ENCODE measurements around the gene ZNF407. TPM values are rescaled to one million over a fixed set of nuclear protein-coding genes. Genes with fewer than 3 reads are reported as not detected.
"Not testable (repeated sequence)": the region's sequence is repeated elsewhere in the genome, so short reads cannot be mapped to it uniquely, and the experiment has no call there.

ZNF407 gene
- polyA plus RNA-seq, 5 donors, result 9.0 to 11.3 (median 10.2) TPM

DNA sequence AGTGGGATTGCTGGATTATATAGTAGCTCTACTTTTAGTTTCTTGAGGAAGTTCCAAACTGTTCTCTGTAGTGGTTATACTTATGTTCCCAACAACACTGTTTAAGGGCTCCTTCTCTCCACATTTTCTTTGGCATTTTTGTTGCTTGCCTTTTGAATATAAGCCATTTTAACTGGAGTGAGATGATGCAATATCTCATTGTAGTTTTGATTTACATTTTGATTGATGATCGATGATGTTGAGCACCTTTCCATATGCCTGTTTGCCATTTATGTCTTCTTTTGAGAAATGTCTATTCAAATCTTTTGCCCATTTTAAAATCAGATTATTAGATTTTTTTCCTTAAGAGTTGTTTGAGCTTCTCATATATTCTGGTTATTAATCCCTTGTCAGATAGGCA lies 368.0 kb downstream of the ZNF407 start:
- DNase-seq, result no peak

GRCh38 chr18:74967438-74967837 lies 369.8 kb downstream of the ZNF407 start:
- DNase-seq, result no peak

DNA sequence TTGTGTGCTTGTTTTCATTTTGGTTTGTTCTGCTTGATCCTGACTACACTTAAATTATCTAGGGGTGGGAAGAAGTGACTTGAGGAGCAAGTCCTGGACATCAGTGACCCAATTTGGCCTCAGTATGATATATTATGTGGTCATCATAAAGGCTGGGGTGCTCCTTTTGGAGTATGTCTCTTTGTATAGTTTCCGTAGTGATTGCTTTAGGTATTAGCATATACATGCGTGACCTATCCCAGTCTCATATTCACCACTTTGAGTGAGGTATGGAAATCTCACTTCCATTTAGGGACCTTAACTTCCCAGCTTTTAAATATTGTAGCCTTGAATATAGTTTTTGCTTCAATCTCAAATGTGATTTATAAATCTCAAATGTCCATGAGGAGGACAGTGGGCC lies 370.3 kb downstream of the ZNF407 start:
- DNase-seq, result no peak

DNA sequence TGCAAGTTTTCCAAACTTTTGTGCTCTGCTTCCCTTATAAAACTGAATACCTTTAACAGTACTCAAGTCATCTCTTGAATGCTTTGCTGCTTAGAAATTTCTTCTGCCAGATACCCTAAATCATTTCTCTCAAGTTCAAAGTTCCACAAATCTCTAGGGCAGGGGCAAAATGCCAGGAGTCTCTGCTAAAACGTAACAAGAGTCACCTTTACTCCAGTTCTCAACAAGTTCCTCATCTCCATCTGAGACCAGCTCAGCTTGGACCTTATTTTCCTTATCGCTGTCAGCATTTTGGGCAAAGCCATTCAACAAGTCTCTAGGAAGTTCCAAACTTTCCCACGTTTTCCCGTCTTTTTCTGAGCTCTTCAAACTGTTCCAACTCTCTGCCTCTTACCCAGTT lies 373.7 kb downstream of the ZNF407 start:
- not testable (repeated sequence) for DNase-seq

DNA sequence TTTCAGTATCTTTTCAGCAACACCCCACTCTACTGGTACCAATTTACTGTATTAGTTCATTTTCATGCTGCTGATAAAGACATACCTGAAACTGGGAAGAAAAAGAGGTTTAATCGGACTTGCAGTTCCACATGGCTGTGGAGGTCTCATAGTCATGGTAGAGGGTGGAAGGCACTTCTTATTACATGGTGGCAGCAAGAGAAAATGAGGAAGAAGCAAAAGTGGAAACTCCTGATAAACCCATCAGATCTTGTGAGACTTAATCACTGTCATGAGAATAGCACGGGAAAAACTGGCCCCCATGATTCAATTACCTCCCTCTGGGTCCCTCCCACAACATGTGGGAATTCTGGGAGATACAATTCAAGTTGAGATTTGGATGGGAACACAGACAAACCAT lies 374.1 kb downstream of the ZNF407 start:
- DNase-seq, result not testable (repeated sequence)

GRCh38 chr18:74972354-74972753 lies 374.7 kb downstream of the ZNF407 start:
- no peak for DNase-seq

DNA sequence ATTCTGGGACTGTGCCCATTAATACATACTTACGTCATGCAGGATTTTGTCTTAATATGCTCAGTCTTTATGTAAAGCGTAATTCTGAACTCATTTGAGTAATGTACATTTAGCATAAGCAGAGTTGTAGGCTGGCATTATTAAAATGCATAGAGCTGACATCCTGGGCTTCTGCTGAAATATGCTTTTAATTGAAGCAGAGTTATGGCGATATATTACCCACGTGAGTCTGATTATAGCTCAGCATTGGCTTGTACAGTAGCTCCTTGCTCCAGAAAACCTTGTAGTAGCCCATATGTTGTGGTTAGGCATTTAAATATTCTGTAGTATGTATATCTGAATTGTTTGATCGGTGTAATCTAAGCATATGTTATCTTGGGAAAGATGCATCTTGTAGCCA lies 377.3 kb downstream of the ZNF407 start:
- no peak for DNase-seq

- no peak for DNase-seq
Measured at GRCh38 chr18:74976331-74976909, 378.8 kb downstream of the ZNF407 start.

DNA sequence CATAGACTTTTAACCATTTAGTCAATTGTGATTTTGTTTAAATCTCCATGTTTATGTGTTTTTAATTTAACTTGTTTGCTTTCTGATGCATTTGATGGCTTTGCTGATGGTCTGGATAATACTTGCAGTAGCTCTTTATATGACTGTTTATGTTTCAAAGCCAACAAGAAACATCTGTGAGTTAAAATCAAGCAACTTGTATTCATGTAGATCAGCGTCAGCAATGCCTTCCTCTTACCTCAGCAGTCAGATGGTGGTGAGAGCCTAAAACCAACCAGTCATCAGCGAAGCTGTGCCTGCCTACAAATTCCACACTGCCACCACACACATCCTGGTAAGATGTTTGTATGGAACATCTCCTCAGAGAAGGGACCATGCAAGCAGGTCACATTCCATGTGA lies 379.4 kb downstream of the ZNF407 start:
- no peak for DNase-seq

GRCh38 chr18:74980669-74981068 lies 383.0 kb downstream of the ZNF407 start:
- DNase-seq, result no peak

DNA sequence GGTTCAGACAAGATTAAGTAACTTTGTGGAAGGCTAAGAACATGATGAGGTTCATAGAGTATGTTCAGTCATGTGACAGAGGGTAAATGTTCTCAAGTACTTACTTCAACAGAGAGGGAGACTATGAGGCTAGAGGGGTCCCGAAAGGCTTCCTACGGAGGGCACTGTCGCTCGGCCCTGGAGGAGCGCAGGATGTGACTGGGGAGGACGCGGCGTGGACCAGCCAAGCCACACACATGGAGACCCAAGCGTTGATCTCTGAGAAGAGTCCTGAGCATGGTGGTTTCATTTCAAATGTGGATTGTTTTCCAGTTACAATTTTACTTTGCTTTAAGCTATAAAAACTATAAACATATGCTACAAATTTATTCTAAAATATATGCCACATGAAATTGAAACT lies 383.8 kb downstream of the ZNF407 start:
- DNase-seq, result no peak

DNA sequence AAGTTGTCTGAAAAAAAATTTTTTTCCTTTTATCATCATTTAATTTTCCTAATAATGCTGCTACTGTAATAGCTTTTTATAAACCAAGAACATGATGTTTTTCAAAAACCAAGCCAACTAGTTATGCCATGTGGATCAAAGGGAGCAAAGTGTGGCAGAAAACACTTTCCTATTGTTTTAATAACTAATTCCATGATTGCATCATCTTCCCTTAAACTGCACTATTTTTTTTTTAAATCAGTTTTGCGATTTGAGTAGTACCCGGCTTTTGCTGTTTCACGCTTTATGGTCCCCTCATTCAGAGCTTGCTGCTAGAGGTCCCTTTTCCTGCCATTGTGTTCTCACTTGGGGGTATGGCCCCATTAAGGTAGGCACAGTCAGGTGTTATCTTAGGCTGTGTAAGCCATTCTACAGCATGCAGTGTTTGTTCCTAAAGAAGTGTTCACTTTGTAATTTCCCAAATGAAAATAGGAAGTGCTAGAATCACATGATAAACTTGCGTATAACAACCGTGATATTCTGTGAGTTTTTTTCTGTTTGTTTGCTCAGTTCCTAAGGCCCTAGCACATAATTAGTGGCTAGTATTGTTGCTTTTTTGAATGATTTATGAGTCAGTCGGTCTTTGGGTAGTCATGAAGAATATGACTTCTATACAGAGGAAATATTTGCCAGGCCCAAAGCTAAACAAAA lies 385.4 kb downstream of the ZNF407 start:
- no peak for DNase-seq

GRCh38 chr18:74989134-74989533 lies 391.5 kb downstream of the ZNF407 start:
- DNase-seq, result no peak

DNA sequence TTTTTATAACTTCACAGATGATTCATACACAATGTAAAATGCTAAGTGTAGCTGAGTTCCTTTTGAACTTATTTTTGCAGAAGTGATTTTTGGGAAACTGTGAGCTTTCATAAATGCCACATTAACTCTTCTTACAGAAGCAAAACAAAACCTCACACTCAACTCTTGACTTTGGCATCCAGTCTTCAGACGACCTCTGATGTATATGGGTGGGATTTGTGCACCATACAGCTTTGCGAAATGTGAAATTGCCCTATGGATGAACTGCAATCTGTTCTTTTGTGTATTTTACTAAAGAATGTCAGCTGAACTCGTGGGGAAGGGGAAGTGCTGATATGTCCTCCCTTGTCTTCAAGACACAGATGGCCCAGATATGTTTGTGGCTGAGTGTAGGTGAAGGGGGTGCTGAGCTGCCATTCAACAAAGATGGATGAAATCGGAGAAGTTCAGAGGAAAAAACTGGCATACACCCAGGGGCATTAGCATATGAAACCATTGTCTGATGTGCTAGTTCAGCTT lies 393.0 kb downstream of the ZNF407 start:
- DNase-seq, result peak; percentile 17 to 23

GRCh38 chr18:74994502-74995418 lies 397.1 kb downstream of the ZNF407 start:
- DNase-seq, result no peak

DNA sequence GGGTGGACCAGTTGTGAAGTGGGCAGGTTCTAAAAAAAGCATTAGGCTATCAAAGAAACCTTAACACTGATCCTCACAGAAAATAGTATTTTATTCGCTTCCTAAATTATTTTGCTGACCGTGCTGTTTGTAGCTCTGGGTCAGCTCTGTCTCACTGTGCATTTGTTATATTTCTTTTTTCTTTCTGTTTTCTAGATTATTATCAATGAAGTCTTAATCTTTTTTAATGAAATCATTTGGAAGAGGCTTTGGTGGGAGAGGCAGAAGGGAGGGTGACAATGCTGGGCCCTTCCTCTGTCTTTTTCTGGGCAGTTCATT lies 397.7 kb downstream of the ZNF407 start:
- no peak for DNase-seq

- no peak for DNase-seq
Measured at GRCh38 chr18:74996055-74996454, 398.4 kb downstream of the ZNF407 start.

DNA sequence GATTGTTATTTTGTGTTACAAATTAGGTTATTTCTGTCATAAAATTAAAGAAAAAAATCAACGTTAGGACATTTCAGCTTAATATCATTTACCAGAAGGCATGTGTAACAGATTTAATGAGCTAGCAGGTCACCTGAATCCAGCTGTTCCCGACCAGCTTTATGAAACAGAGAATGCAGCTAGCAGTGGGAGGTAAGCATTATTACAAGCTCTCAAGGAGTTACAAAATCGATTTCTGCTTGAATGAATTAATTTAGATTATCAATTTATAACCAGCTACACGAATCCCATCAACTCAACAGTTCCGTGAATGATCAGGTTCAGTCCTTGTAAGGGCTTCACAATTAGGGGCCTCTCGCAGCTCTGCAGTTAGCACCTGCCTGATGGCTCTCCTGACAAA lies 399.3 kb downstream of the ZNF407 start:
- DNase-seq, result no peak

DNA sequence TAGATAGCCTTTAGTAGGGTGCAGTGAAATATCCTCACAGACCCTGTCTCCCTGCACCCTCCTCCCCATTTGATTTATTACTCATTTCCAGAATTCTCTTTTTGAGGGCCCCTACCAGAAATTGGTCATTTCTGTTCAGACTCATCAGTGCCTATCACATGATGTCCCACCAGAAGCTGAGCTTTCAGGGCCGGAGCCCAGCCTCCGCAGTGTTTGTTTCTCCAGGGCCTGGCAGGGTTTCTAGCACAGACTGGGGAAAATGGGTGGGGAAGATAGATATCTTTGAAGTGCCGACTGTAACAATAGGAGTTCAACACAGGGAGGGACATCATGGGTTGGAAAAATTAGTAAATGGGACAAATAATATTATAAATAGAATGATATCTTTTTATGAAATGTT lies 403.2 kb downstream of the ZNF407 start:
- DNase-seq, result no peak

GRCh38 chr18:75003039-75003438 lies 405.4 kb downstream of the ZNF407 start:
- no peak for DNase-seq

DNA sequence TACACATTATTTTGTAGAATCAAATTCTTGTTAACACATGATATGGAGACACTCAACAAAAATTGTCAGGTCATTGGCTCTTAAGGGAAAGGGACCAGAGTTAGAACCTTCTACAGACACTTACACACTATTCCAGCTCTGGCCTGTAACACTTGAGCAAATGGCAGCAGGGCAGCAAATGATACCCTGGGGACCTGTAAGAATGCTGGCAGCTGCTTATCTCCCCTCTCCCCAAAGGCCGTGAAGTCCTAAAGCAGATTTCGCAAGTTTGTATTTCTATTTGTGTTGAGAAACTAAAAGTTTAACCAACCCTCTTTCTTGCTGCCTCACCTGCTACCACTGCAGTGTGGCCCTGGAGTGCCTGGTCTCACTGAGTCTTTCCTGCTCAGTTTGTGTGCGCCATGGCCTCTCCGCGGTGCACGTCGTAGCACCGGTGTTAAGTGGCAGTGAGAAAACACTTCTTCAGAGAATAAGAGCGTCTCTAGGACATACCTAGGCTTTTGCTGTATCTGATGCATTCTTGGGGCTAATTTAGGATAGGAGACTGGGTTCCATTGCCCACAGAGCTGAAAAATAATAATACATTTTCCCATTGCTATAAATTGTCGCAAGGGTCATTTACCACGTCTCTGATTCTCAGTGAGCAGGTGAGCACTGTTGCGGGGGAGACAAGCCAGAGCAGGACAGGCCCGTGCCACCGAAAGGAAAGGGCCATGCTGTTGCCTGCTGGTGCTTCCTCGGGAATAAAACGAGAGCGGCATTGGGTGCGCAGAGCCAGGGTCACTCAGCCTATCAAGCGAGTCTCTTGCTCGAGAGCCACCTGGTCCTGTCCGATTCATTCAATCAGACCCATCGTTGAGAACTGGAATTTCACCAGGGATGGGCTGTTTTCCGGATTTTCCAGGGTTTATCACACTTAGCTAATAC lies 406.4 kb downstream of the ZNF407 start:
- DNase-seq, result no peak

DNA sequence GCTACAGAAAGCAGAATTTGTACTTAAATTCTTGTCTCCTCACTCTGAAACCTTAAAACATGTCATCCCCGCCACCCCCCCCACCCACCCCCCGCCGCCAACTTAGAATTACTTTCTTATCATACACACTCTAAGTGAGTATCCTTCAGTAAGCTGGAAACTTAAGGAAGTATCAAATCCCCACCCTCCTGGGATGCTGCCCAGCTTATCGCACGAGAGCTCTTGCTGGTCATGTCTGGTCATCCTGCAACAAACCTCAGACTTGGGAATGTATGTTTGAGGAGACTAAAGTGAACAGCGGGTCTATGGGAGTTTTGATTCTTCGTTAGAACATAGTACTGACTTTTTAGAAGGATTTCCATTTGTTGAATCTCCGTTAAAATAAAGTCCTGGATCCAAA lies 408.0 kb downstream of the ZNF407 start:
- DNase-seq, result no peak

All from right lung (tissue), 5 donors.